HUES48 (cell line): ENCODE results near the gene DHCR24.

ENCODE experiments used
- H3K27ac ChIP-seq: one replicate; pipeline ENCODE4 v1.7.0; 2013; ENCODE audit warnings: low read depth, low read length, inconsistent platforms
- H3K27me3 ChIP-seq: 2 replicates; pipeline ENCODE4 v1.6.1; 2013; ENCODE audit warnings: mild to moderate bottlenecking, low read length; ENCODE audit not compliant: control insufficient read depth, insufficient read depth
- H3K36me3 ChIP-seq: 2 replicates; pipeline ENCODE4 v1.6.1; 2013; ENCODE audit warnings: low read length; ENCODE audit not compliant: control insufficient read depth, insufficient read depth
- H3K4me1 ChIP-seq: 2 replicates; pipeline ENCODE4 v1.6.1; 2013; ENCODE audit warnings: mild to moderate bottlenecking, low read length; ENCODE audit not compliant: control insufficient read depth, insufficient read depth
- H3K4me3 ChIP-seq: 2 replicates; pipeline ENCODE4 v1.5.1; 2013; ENCODE audit warnings: mild to moderate bottlenecking, low read depth, low read length
- H3K9ac ChIP-seq: 2 replicates; pipeline ENCODE4 v1.6.1; 2013; ENCODE audit warnings: mild to moderate bottlenecking, low read depth, low read length, moderate library complexity
- H3K9me3 ChIP-seq: 2 replicates; pipeline ENCODE4 v1.6.1; 2013; ENCODE audit warnings: low read length; ENCODE audit not compliant: control insufficient read depth, insufficient read depth

The DHCR24 gene

GRCh38 chr1:54825696-54826095, 61.3 kb downstream of the DHCR24 start:
- Histone ChIP-seq H3K9me3 (peaks cover 7% of the 10 kb centered on the region; the same call in 1 of the 2 replicates), H3K27ac (no peak overlapping the region), H3K4me1 (no peaks in the 10 kb centered on the region), H3K4me3 (no peak overlapping the region), H3K36me3 (no peaks in the 10 kb centered on the region), H3K27me3 (no peaks in the 10 kb centered on the region), H3K9ac (no peak overlapping the region)

- no peaks in the 10 kb centered on the region for H3K36me3 ChIP-seq
- no peak overlapping the region for H3K9ac ChIP-seq
- no peaks in the 10 kb centered on the region for H3K27me3 ChIP-seq
- H3K4me3 ChIP-seq: no peak overlapping the region
- H3K9me3 ChIP-seq: peaks cover 7% of the 10 kb centered on the region; the same call in 1 of the 2 replicates
- no peak overlapping the region for H3K27ac ChIP-seq
- peaks cover 5% of the 10 kb centered on the region for H3K4me1 ChIP-seq
These were observed 63.3 kb downstream of the DHCR24 start for GRCh38 chr1:54823670-54824069.

- H3K36me3 ChIP-seq: no peaks in the 10 kb centered on the region
These were observed 67.3 kb downstream of the DHCR24 start for GRCh38 chr1:54819733-54820132.

DNA sequence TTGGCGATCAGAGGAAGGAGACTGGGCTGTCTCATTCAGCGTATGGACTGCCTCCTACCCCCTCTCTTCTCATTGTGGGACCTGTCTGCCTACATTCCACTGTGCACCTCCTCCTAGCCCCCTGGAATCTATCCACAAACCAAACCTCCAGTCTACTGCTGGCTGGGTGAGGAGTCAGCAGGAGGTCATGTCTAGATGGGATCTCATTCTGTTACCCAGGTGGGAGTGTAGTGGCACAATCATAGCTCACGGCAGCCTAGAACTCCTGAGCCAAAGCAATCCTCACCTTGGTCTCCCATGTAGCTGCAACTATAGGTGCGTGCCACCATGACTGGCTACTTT, 67.8 kb downstream of the DHCR24 start:
- Histone ChIP-seq H3K9me3 (no peaks in the 10 kb centered on the region; the same call in 1 of the 2 replicates), H3K27ac (no peak overlapping the region), H3K36me3 (no peaks in the 10 kb centered on the region), H3K4me3 (no peak overlapping the region), H3K4me1 (peaks cover 10% of the 10 kb centered on the region), H3K27me3 (no peaks in the 10 kb centered on the region), H3K9ac (no peak overlapping the region)

More at GRCh38 chr1:54819733-54820132, 67.3 kb downstream of the DHCR24 start:
- Histone ChIP-seq H3K4me3 (no peak overlapping the region), H3K27me3 (no peaks in the 10 kb centered on the region), H3K27ac (no peak overlapping the region), H3K9me3 (no peaks in the 10 kb centered on the region; the same call in 1 of the 2 replicates), H3K9ac (no peak overlapping the region), H3K4me1 (peaks cover 6% of the 10 kb centered on the region)

GRCh38 chr1:54818461-54819194, 68.4 kb downstream of the DHCR24 start:
- no peak overlapping the region for H3K4me3 ChIP-seq
- no peaks in the 10 kb centered on the region for H3K27me3 ChIP-seq
- no peak overlapping the region for H3K9ac ChIP-seq
- H3K27ac ChIP-seq: no peak overlapping the region
- H3K4me1 ChIP-seq: peaks cover 16% of the 10 kb centered on the region
- H3K9me3 ChIP-seq: no peaks in the 10 kb centered on the region
- no peaks in the 10 kb centered on the region for H3K36me3 ChIP-seq

- Histone ChIP-seq H3K27ac (no peak overlapping the region), H3K9me3 (no peaks in the 10 kb centered on the region), H3K4me3 (no peak overlapping the region), H3K4me1 (peaks cover 27% of the 10 kb centered on the region), H3K9ac (no peak overlapping the region), H3K36me3 (no peaks in the 10 kb centered on the region), H3K27me3 (no peaks in the 10 kb centered on the region)
These were observed 70.0 kb downstream of the DHCR24 start for GRCh38 chr1:54816951-54817350.

- Histone ChIP-seq H3K9ac (no peak overlapping the region), H3K4me3 (no peak overlapping the region), H3K27ac (no peak overlapping the region), H3K4me1 (peaks cover 27% of the 10 kb centered on the region), H3K36me3 (no peaks in the 10 kb centered on the region), H3K9me3 (no peaks in the 10 kb centered on the region), H3K27me3 (no peaks in the 10 kb centered on the region)
These were observed 70.9 kb downstream of the DHCR24 start for GRCh38 chr1:54816130-54816529.

DNA sequence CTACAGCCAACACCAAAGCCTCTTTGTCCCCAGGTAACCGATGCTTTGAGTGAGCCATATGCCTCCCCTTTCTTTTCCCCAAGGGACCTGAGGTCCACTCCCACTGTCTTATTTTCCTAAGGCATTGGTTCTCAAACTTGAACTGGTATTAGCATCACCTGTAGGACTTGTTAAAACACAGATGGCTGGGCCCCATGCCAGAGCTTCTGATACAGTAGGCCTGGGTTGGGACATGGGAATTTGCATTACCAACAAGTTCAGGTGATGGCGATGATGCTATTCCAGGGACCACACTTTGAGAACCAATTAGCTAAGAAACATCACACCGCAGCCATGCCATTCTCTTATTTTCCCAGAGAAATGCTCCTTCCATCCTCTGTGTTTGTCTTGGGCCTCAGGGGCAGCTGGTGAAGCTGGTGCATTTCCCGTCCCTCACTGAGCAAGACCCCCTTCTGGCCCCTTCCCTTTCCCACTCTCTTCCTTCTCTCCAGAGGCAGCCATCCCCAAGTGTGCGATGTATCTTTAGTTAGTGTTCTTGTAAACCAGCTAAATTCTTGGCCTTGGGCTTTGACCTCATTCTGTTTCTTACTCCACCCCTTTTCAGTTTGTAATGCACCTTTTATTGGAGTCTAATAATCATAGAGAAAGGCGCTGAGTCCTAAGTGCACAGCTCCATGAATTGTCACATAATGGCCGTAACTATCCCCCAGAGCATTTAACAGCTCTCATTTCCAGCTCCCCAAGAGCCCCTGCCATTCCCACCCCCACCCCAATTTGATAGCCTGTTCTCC, 71.7 kb downstream of the DHCR24 start:
- Histone ChIP-seq H3K27me3 (no peaks in the 10 kb centered on the region), H3K36me3 (no peaks in the 10 kb centered on the region), H3K27ac (no peak overlapping the region), H3K4me1 (peaks cover 27% of the 10 kb centered on the region), H3K9me3 (no peaks in the 10 kb centered on the region), H3K4me3 (no peak overlapping the region), H3K9ac (no peak overlapping the region)

DNA sequence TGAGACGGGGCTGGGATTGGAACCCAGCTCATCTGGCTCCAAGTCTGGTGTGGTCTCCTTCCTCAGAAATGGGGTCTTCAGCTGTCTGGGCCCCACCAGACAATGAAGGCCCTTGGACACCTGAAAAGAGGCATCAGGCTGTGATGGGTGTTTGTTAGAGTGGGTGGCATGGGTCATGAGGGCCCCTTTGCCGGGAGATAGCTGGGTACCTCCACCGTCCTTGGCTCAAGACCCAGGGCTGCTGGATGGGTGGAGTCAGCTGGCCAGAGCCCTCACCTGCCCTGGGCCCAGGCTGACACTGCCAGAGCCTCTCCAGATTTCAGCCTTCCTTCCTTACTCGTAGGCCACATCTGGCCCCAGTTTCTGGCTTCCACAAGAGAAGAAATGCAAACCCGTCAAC, 72.4 kb downstream of the DHCR24 start:
- no peak overlapping the region for H3K4me3 ChIP-seq
- peaks cover 27% of the 10 kb centered on the region for H3K4me1 ChIP-seq
- H3K27me3 ChIP-seq: no peaks in the 10 kb centered on the region
- H3K27ac ChIP-seq: peak overlapping the region; percentile 84
- H3K9me3 ChIP-seq: no peaks in the 10 kb centered on the region
- no peaks in the 10 kb centered on the region for H3K36me3 ChIP-seq
- H3K9ac ChIP-seq: no peak overlapping the region

GRCh38 chr1:54814126-54814498, 72.9 kb downstream of the DHCR24 start:
- H3K4me1 ChIP-seq: peaks cover 26% of the 10 kb centered on the region
- peak overlapping the region; percentile 84 for H3K27ac ChIP-seq
- no peaks in the 10 kb centered on the region for H3K9me3 ChIP-seq
- peak overlapping the region; percentile 16; the same call in 1 of the 2 replicates for H3K4me3 ChIP-seq
- H3K9ac ChIP-seq: no peak overlapping the region
- no peaks in the 10 kb centered on the region for H3K36me3 ChIP-seq
- no peaks in the 10 kb centered on the region for H3K27me3 ChIP-seq

DNA sequence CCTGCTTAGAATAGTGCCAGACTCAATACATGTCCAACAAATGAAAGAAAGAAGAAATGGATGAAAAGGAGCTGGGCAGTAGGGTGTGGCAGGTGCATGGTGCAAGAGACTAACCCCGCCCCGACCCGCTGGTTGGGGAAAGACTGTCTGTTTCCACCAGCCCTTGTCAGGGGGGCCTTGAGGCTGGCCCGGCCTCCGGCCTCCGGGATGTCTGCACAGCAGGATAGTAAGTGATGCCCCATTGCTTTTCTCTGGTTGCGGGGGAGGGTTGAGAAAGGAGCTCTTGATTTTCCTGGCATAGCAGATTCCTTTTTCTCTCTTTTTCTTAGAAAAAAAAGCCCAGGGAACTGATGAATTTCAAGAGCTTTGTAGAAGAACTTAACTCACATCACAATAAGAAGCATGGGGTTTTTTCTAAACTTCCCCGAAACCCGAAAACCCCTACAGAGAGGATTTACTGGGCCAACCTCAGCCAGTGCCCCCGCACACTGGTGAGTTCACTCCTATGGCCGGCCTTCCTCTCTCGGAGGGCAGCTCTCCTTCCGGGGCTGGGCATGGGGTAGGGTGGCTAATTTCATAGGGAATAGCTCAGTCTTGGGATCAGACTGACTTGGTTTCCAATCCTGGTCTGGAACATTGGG, 73.4 kb downstream of the DHCR24 start:
- H3K4me1 ChIP-seq: peaks cover 22% of the 10 kb centered on the region
- H3K4me3 ChIP-seq: peak overlapping the region; percentile 16; the same call in 1 of the 2 replicates
- no peaks in the 10 kb centered on the region for H3K36me3 ChIP-seq
- no peak overlapping the region for H3K9ac ChIP-seq
- H3K9me3 ChIP-seq: no peaks in the 10 kb centered on the region
- no peaks in the 10 kb centered on the region for H3K27me3 ChIP-seq
- peak overlapping the region; percentile 84 for H3K27ac ChIP-seq
